H9 (cell line): Measurements from ENCODE around the gene INSRR. TPM values are rescaled to one million over a fixed set of nuclear protein-coding genes. Genes with fewer than 3 reads are reported as not detected.
A peak's percentile ranks its signal among the peaks of the same experiment; 100 is the strongest.

Source experiments
- DNase-seq: peaks from one replicate; pipeline ENCODE4 v3.0.0-alpha.2; 2017
- H2AFZ ChIP-seq: one replicate; pipeline ENCODE4 v1.6.1; 2013; ENCODE audit warnings: mild to moderate bottlenecking, low read length, control low read depth, moderate library complexity
- H2AK5ac ChIP-seq: 2 replicates; pipeline ENCODE4 v1.6.1; 2013; ENCODE audit warnings: low read length, control low read depth, mixed read lengths; ENCODE audit not compliant: insufficient read length
- H2BK120ac ChIP-seq: one replicate; pipeline ENCODE4 v1.6.1; 2013; ENCODE audit warnings: low read depth, mild to moderate bottlenecking, low read length, control low read depth, inconsistent platforms; ENCODE audit not compliant: poor library complexity, severe bottlenecking
- H2BK12ac ChIP-seq: 2 replicates; pipeline ENCODE4 v1.6.1; 2013; ENCODE audit warnings: low read length, control low read depth, mixed read lengths, low read depth; ENCODE audit not compliant: insufficient read length
- H2BK15ac ChIP-seq: 2 replicates; pipeline ENCODE4 v1.6.1; 2013; ENCODE audit warnings: low read depth, low read length, control low read depth
- H2BK20ac ChIP-seq: one replicate; pipeline ENCODE4 v1.6.1; 2013; ENCODE audit warnings: low read depth, mild to moderate bottlenecking, low read length, control low read depth, inconsistent platforms; ENCODE audit not compliant: poor library complexity, severe bottlenecking
- H2BK5ac ChIP-seq: 2 replicates; pipeline ENCODE4 v1.6.1; 2013; ENCODE audit warnings: low read length, control low read depth, mixed read lengths; ENCODE audit not compliant: insufficient read length
- H3K14ac ChIP-seq: 2 replicates; pipeline ENCODE4 v1.6.1; 2013; ENCODE audit warnings: low read length, control low read depth; ENCODE audit not compliant: insufficient read depth
- H3K18ac ChIP-seq: 2 replicates; pipeline ENCODE4 v1.6.1; 2013; ENCODE audit warnings: low read depth, mild to moderate bottlenecking, mixed read lengths, low read length, control low read depth; ENCODE audit not compliant: insufficient read length
- H3K23ac ChIP-seq: 2 replicates; pipeline ENCODE4 v1.6.1; 2013; ENCODE audit warnings: low read length, control low read depth, mixed read lengths, low read depth; ENCODE audit not compliant: insufficient read length
- H3K23me2 ChIP-seq: 2 replicates; pipeline ENCODE4 v1.6.1; 2013; ENCODE audit warnings: low read depth, mild to moderate bottlenecking, mixed read lengths, low read length, control low read depth; ENCODE audit not compliant: insufficient read length, poor library complexity, severe bottlenecking
- H3K27ac ChIP-seq: 2 replicates; pipeline ENCODE4 v1.5.1; 2013; ENCODE audit warnings: low read length, control low read depth, mixed read lengths, low read depth; ENCODE audit not compliant: insufficient read length
- H3K27me3 ChIP-seq: 2 replicates; pipeline ENCODE4 v1.6.1; 2013; ENCODE audit warnings: low read length, control low read depth, inconsistent platforms; ENCODE audit not compliant: insufficient read depth
- H3K4ac ChIP-seq: 2 replicates; pipeline ENCODE4 v1.6.1; 2013; ENCODE audit warnings: low read depth, mild to moderate bottlenecking, control low read depth, inconsistent platforms, low read length, moderate library complexity
- H3K4me1 ChIP-seq: 2 replicates; pipeline ENCODE4 v1.6.1; 2013; ENCODE audit warnings: low read length, control low read depth, inconsistent platforms; ENCODE audit not compliant: insufficient read depth
- H3K4me2 ChIP-seq: 2 replicates; pipeline ENCODE4 v1.6.1; 2013; ENCODE audit warnings: low read length, control low read depth, mixed read lengths; ENCODE audit not compliant: insufficient read length, insufficient read depth
- H3K56ac ChIP-seq: 2 replicates; pipeline ENCODE4 v1.6.1; 2013; ENCODE audit warnings: low read depth, mild to moderate bottlenecking, mixed read lengths, low read length, control low read depth; ENCODE audit not compliant: insufficient read length
- H3K79me1 ChIP-seq: 2 replicates; pipeline ENCODE4 v1.6.1; 2013; ENCODE audit warnings: low read depth, mild to moderate bottlenecking, moderate library complexity, low read length, control low read depth, inconsistent platforms; ENCODE audit not compliant: insufficient read depth, poor library complexity, severe bottlenecking
- H3K79me2 ChIP-seq: 2 replicates; pipeline ENCODE4 v1.6.1; 2013; ENCODE audit warnings: low read length, control low read depth, inconsistent platforms; ENCODE audit not compliant: insufficient read depth
- H3K9ac ChIP-seq: 2 replicates; pipeline ENCODE4 v1.6.1; 2013; ENCODE audit warnings: low read length, control low read depth, mixed read lengths; ENCODE audit not compliant: insufficient read length; ENCODE audit errors: extremely low read depth
- H3K9me3 ChIP-seq: one replicate; pipeline ENCODE4 v1.6.1; 2013; ENCODE audit warnings: low read depth, low read length, inconsistent platforms; ENCODE audit not compliant: control insufficient read depth
- H3T11ph ChIP-seq: one replicate; pipeline ENCODE4 v1.6.1; 2013; ENCODE audit warnings: mild to moderate bottlenecking, low read length, control low read depth, inconsistent platforms
- H4K20me1 ChIP-seq: one replicate; pipeline ENCODE4 v1.6.1; 2013; ENCODE audit not compliant: control insufficient read depth, insufficient read length, insufficient read depth
- H4K5ac ChIP-seq: 2 replicates; pipeline ENCODE4 v1.6.1; 2013; ENCODE audit warnings: low read depth, mild to moderate bottlenecking, mixed read lengths, low read length, control low read depth; ENCODE audit not compliant: insufficient read length
- H4K8ac ChIP-seq: replicated peaks from 2 replicates; pipeline ENCODE4 v1.6.1; 2013; ENCODE audit warnings: low read length, control low read depth, mixed read lengths, low read depth; ENCODE audit not compliant: insufficient read length
- H4K91ac ChIP-seq: 2 replicates; pipeline ENCODE4 v1.6.1; 2013; ENCODE audit warnings: low read depth, mild to moderate bottlenecking, moderate library complexity, mixed read lengths, low read length, control low read depth; ENCODE audit not compliant: insufficient read length
- H3K27ac Mint-ChIP-seq, 3 experiments: 2 replicates in 2 of 3; 3 replicates in 1 of 3; pipeline ENCODE4 v1.8.0; 2020 to 2021; ENCODE audit warnings: mixed read lengths in 3 of 3, mild to moderate bottlenecking in 1 of 3, moderate library complexity in 1 of 3
- H3K27me3 Mint-ChIP-seq: 2 replicates; pipeline ENCODE4 v1.8.0; 2021; ENCODE audit warnings: low read depth, mild to moderate bottlenecking, moderate library complexity, mixed read lengths
- H3K36me3 Mint-ChIP-seq, 3 experiments: 2 replicates in 2 of 3; 3 replicates in 1 of 3; pipeline ENCODE4 v1.8.0; 2020 to 2021; ENCODE audit warnings: low read depth in 3 of 3, mixed read lengths in 3 of 3; ENCODE audit not compliant: insufficient read depth in 1 of 3
- H3K4me1 Mint-ChIP-seq, 2 experiments: 2 replicates each; pipeline ENCODE4 v1.8.0; 2020; ENCODE audit warnings: mixed read lengths in 2 of 2
- H3K4me3 Mint-ChIP-seq, 2 experiments: 2 replicates in 1 of 2; 3 replicates in 1 of 2; pipeline ENCODE4 v1.8.0; 2020 to 2021; ENCODE audit warnings: mild to moderate bottlenecking in 2 of 2, mixed read lengths in 2 of 2, moderate library complexity in 1 of 2
- H3K9me3 Mint-ChIP-seq, 2 experiments: 2 replicates in 1 of 2; 3 replicates in 1 of 2; pipeline ENCODE4 v1.8.0; 2020; ENCODE audit warnings: mild to moderate bottlenecking in 2 of 2, mixed read lengths in 2 of 2, moderate library complexity in 1 of 2
- CTCF ChIP-seq: fragments of 200-600 bp; sonication (generic); conservative IDR thresholded peaks from 3 replicates; pipeline ENCODE4 v1.8.0; 2021; ENCODE audit warnings: antibody characterized with exemption, mild to moderate bottlenecking
- WGBS: extraction: QIAGEN DNeasy Blood & Tissue Kit; methylation state at CpG from one replicate; pipeline ENCODE4 v1.1.7; 2013; ENCODE audit warnings: missing lambda C conversion rate, low lambda C conversion rate, mixed read lengths; ENCODE audit not compliant: insufficient read length; ENCODE audit errors: extremely low coverage; 5-methylcytosine and 5-hydroxymethylcytosine counted together
- total RNA-seq: library from RNA; stranded (reverse); gene quantifications from 2 replicates; pipeline ENCODE4 v1.2.1, GENCODE V29; 2021

Gene INSRR
- total RNA-seq, 1 experiment from 2014 or later, result not detected

GRCh38 chr1:156894001-156894400 is 35.1 kb upstream of the INSRR start:
- Histone ChIP-seq H3K9me3 (no peaks in the 10 kb centered on the region), H4K91ac (no peak overlapping the region), H3K27me3 (peaks cover 21% of the 10 kb centered on the region; the same call in 1 of the 2 replicates), H4K5ac (no peak overlapping the region), H3K14ac (no peak overlapping the region), H3K9ac (no peak overlapping the region), H3K4me1 (no peaks in the 10 kb centered on the region), H2BK12ac (no peak overlapping the region), H3K27ac (no peak overlapping the region), H2BK15ac (no peak overlapping the region), H2AFZ (no peak overlapping the region), H4K20me1 (no peaks in the 10 kb centered on the region), H2AK5ac (no peak overlapping the region), H3K4me2 (peak overlapping the region; percentile 54), H2BK120ac (no peak overlapping the region), H3K23me2 (no peaks in the 10 kb centered on the region), H2BK20ac (no peak overlapping the region), H3K4ac (no peak overlapping the region), H4K8ac (no peak overlapping the region), H3K79me1 (no peaks in the 10 kb centered on the region), H3T11ph (no peak overlapping the region), H3K23ac (no peak overlapping the region), H3K18ac (no peak overlapping the region), H3K79me2 (no peaks in the 10 kb centered on the region), H2BK5ac (no peak overlapping the region), H3K56ac (no peak overlapping the region)
- no peak for DNase-seq
- TF ChIP-seq CTCF, result no peak
- H3K36me3 Mint-ChIP-seq, result no peaks in the 10 kb centered on the region
- peak overlapping the region; percentile 27 to 50; a peak in 2 of 5 replicates for H3K4me3 Mint-ChIP-seq
- H3K27me3 Mint-ChIP-seq, result peaks cover 87% of the 10 kb centered on the region
- no peak overlapping the region for H3K27ac Mint-ChIP-seq
- H3K9me3 Mint-ChIP-seq, result no peaks in the 10 kb centered on the region; a peak in 2 of 5 replicates
- peaks cover 21 to 39% of the 10 kb centered on the region in 2 experiments for H3K4me1 Mint-ChIP-seq
- WGBS, result no CpG with 5 or more reads among the region's 5 CpGs
